GM18909 (cell line): ENCODE data around the gene RBM6.
"Not testable (repeated sequence)": the region's sequence is repeated elsewhere in the genome, so short reads cannot be mapped to it uniquely, and the experiment has no call there.

ENCODE experiments used
- ATAC-seq: cut with Tn5 transposase; IDR thresholded peaks from one replicate; pipeline ENCODE4 v1.9.1; 2021; ENCODE audit warnings: mild to moderate bottlenecking; ENCODE audit not compliant: unreplicated experiment, poor library complexity

Gene RBM6

DNA sequence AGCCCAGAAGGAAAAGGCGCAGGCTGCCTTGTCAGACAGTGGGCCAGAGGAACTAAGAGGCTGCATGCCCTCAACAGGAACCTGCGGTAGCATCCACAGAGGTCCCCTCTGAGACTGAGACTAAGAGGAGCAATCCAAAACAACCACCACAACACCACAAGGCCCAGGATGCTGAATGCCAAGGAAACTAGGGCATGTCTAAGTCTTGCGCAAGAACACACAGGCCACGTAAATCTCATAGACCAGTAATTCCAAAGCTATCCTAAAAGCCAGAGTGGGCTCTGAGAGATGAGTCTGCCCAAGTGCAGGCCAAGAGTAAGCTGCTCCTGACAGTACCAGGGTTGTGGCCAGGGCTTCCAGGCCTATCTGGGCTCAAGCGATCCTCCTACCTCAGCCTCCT is 23.3 kb upstream of the RBM6 start:
- ATAC-seq = no peak

DNA sequence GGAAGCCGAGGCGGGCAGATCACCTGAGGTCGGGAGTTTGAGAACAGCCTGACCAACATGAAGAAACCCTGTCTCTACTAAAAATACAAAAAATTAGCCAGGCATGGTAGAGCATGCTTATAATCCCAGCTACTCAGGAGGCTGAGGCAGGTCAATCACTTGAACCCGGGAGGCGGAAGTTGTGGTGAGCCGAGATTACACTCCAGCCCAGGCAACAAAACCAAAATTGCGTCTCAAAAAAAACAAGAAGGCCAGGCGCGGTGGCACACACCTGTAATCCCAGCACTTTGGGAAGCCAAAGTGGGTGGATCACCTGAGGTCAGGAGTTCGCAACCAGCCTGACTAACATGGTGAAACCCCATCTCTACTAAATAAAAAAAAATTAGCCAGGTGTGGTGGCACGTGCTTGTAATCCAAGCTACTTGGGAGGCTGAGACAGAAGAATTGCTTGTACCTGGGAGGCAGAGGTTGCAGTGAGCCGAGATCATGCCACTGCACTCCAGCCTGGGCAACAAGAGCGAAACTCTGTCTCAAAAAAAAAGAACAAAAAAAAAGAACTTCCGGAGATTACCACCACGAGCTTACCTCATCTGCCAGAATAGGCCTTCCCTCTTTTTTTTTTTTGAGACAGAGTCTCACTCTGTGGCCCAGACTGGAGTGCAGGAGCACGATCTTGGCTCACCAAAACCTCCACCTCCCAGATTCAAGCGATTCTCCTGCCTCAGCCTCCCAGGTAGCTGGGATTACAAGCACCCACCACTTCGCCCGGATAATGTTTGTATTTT is 22.0 kb upstream of the RBM6 start:
- not testable (repeated sequence) for ATAC-seq

DNA sequence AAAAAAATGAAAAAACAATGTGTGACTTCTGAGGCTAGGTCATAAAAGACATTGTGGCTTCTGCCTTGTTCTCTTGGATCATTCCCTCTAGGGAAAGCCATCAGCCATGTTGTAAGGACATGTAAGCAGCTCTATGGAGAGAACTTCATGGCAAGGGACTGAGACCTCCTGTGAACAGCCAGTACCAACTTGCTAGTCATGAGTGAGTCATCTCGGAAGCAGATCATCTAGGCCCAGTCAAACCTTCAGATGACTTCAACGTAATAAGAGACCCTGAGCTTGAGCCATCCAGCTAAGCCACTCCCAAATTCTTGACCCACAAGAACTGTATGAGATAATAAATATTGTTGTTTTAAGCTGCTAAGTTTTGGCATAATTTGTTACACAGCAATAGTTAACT is 15.3 kb upstream of the RBM6 start:
- ATAC-seq = no peak

DNA sequence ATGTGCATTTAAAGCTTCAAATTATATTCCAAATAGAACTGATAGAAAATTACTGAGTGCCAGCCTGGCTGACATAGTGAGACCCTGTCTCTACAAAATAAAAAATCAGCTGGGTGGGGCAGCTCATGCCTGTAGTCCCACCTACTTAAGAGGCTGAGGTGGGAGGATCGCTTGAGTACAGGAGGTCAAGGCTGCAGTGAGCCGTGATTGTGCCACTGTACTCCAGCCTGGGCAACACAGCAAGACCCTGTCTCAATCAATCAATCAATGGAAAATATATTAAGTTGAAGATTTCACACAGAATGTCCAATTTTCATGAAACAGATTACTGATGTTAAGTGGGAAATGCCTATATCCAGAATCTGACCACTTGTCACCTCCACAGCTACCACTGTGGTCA is 14.5 kb upstream of the RBM6 start:
- ATAC-seq = no peak

DNA sequence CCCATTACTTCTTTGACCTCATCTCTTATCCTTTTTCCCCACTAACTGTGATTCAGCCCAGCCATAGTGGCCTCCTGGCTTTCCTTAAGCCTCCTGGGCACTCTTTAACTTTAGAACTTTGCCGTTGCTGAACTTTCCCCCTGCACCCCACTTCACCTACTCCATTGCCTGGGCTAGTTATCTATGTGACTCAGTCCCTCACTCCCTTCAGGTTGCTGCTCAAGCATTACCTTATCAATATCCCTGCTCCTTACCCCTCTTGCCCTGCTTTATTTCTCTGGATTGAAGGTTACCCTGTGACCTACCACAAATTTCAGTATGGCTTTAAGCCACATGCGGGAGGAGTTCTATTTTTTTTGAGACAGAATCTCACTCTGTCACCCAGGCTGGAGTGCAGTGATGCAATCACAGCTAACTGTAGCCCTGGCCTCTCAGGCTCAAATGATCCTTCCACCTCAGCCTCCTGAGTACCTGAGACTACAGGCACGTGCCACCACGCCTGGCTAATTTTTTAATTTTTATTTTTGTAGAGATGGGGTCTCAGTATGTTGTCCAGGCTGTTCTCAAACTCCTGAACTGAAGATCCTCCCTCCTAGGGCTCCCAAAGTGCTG is 13.7 kb upstream of the RBM6 start:
- no peak for ATAC-seq

DNA sequence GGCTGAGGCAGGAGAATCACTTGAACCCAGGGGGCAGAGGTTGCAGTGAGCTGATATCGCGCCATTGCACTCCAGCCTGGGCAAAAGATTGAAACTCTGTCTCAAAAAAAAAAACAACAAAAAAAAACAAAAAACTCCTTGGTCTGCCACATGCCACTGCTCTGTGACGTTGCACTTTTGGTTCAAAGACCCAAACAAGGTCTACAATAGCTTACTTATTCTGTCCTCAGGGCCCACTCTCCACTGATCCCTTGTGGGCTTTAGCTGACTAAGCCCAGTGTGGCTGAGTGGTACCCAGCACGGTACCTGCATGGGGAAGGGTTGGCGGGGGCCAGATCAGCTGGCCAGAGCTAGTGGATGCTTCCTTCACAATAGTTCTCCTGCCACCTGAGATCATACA is 12.2 kb upstream of the RBM6 start:
- no peak for ATAC-seq

DNA sequence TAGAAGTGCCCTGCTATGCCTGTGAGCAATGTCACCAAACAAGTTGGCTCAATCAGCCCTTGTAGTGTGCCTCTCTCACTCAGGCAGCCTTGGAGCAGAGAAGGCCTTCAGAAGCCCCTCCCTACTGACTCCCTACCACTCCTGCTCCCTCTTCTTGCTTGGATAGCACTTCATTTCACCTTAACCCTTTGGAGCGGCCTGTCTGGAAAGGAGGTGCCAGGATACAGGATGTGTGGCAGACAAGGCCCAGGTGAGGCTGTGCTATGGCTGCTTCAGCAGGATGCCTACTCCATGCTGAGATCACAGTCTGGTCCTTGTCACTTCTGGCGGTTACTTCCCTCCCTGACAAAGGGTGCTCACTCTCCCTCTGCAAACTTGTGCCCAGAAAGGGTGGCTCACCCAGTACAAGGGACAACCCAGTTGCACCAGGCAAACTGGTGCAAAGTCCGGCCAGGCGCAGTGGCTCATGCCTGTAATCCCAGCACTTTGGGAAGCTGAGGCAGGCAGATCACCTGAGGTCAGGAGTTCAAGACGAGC is 11.4 kb upstream of the RBM6 start:
- ATAC-seq = no peak

DNA sequence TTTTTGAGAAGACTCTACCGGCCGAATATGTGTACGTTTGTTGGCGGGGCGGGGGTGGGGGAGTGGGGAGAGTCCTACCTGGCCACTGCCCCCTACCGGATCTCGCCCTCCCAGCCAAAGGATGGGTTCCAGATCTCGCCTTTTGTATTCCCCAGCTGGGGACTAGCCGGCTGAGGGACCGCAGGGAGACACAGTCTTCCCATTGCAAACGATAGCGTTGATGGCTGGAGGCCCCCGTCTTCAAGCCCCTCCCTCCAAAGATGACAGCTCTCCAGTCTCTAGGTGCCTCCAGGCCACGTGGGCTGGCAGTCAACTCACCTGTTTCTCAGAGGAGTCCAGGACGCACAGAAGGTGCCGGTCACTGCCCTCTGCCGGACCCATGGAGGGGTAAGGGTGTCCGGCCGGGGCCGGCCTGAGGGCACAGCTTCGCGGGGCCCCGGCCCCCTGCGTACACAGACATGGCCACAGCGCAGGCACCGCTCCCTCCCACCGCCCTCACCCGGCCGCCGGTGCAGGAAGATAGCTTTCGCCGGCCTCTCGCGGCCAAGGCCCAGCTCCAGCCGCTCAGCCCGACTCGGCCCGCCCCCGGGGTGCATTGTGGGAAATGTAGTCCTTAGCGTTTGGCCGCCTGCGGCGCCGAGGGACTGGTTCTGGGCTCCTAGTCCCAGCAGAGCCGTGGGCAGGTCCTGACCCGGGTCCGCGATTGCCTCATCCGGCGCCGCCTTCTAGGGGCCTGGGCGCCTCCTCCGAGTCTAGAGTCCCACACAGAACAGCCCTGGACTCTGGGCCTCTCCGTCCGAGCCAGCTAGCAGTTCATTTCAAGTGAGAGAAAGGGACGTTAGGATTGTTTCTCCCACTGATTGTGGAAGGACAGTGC is 10.4 kb upstream of the RBM6 start, which contains the start of gene MON1A:
Gene MON1A, minus strand, starts transcription at position 521 of the 877 bp plus-strand sequence. CDS start 16,465 bp downstream, outside the sequence.
- ATAC-seq = peak; percentile 84

DNA sequence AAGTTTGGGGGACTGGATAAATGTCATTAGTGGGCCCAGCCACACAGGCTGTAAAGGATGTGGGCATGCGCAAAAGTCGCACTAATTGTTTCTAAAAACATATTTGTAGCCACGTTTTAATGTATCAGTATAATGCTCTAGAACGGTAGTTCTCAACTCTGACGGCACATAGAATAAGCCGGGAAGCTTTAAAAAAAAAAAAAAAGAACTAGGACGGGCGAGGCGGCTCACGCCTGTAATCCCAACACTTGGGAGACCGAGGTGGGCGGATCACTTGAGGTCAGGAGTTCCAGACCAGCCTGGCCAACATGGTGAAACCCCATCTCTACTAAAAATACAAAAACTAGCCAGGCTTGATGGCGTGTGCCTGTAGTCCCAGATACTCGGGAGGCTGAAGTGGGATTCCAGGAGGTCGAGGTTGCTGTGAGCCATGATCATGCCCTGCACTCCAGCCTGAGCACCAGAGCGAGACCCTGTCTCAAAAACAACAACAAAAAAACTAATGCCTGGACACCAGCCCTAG is 9.7 kb upstream of the RBM6 start:
- no peak for ATAC-seq

DNA sequence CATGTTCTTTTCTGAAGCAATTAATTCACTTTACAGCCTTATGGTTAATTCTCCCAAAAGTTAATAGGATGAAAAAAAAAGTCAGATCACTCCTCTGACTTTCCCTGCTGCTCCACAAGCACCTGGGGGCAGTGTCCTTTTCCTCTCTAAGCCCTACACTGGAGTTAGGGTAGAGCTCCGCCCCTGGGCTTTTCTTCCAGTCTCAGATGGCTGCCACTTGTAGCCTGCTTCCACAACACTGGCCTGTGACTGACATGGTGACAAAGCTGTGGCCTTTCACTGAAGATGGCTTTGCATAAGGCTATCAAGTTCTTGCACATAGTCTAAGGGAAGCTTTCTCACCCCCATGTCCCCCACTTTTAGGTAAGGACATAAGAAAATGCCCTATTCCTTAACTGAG is 9.0 kb upstream of the RBM6 start:
- no peak for ATAC-seq

DNA sequence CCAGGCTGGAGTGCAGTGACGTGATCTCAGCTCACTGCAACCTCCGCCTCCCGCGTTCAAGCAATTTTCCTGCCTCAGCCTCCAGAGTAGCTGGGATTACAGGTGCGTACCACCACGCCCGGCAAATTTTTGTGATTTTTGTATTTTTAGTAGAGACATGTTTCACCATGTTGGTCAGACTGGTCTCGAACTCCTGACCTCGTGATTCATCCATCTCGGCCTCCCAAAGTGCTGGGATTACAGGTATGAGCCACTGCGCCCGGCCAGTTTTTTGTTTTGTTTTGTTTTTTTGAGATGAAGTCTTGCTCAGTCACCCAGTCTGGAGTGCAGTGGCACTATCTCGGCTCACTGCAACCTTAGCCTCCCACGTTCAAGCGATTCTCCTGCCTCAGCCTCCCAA is 7.7 kb upstream of the RBM6 start:
- not testable (repeated sequence) for ATAC-seq

DNA sequence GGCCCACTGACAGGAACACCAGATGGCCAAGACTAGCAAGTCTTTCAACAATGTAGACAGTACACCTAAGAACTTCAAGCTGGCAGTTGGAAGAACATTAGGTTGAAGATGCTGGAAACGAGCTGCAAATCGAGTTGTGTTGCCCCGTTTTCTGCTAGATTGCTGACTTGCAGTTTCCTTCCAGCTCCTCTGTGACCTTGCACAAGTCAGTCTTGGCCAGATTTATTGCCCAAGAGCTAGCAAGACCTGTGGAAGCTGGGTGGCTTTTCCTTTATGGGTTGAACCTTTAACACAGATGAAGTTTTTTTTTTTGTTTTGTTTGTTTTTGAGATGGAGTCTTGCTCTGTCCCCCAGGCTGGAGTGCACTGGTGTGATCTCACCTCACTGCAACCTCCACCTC is 2.9 kb upstream of the RBM6 start:
- no peak for ATAC-seq

DNA sequence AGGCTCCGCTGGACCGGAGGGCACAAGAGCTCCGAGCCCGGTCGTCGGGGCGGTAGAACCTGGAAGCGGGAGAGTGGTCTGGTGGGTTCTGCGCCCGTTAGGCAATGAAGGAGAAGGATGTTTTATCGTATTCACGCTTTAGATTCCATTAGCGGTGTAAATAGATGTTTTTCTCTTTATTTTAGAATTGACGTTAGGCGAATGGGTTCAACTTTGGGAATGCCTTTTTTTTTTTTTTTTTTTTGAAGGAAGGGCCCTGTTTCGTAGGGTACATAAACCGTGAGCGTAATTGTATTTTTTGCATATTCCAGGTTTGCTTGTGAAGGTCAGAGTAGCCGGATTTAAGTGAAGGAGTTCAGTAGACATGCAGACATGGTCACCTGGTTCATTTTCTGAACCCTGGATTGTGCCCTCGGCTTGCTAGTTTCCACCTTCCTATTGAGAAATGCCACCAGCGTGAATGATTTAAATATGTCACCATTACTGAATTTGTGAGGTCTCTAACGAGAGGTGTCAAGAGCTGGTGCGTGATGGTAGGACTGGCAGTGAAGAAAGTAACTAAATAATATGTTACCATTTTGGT is 808 bp downstream of the RBM6 start:
- no peak for ATAC-seq

DNA sequence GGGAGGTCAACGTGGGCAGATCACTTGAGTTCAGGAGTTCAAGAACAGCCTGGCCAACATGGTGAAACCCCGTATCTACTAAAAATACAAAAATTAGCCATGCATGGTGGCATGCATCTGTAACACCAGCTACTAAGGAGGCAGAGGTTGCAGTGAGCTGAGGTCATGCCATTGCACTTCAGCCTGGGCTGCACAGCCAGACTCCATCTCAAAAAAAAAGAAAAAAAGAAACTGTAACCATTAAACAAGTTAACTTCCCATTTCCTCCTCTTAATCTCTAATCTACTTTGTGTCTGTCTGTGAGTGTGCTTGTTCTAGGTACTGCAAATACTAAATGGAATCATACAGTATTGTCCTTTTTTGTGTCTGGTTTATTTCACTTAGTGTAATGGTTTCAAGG is 2.7 kb downstream of the RBM6 start:
- no peak for ATAC-seq

DNA sequence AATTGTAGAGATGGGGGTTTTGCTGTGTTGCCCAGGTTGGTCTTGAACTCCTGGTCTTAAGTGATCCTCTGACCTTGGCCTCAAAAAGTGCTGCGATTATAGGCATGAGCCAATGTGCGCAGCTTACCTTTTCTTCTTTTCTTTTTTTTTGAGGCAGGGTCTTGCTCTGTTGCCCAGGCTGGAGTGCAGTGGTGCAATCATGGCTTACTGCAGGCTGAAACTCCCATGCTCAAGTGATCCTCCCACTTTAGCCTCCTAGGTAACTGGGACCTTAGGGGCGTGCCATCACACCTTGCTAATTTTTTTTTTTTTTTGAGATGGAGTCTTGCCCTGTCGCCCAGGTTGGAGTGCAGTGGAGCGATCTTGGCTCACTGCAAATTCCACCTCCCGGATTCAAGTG is 13.0 kb downstream of the RBM6 start:
- ATAC-seq = no peak

DNA sequence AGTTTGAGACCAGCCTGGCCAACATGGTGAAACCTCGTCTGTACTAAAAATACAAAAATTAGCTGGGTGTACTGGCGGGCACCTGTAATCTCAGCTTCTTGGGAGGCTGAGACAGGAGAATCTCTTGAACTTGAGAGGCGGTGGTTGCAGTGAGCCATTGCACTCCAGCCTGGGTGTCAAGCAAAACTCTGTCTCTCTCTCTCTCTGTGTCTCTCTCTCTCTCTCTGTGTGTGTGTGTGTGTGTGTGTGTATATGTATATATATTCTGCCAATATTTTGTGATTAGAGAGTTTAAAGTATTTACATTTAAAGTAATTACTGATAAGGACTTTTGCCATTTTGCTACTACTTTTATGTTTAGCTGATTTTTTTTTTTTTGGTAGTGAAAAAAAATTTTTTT is 15.7 kb downstream of the RBM6 start:
- ATAC-seq = no peak

DNA sequence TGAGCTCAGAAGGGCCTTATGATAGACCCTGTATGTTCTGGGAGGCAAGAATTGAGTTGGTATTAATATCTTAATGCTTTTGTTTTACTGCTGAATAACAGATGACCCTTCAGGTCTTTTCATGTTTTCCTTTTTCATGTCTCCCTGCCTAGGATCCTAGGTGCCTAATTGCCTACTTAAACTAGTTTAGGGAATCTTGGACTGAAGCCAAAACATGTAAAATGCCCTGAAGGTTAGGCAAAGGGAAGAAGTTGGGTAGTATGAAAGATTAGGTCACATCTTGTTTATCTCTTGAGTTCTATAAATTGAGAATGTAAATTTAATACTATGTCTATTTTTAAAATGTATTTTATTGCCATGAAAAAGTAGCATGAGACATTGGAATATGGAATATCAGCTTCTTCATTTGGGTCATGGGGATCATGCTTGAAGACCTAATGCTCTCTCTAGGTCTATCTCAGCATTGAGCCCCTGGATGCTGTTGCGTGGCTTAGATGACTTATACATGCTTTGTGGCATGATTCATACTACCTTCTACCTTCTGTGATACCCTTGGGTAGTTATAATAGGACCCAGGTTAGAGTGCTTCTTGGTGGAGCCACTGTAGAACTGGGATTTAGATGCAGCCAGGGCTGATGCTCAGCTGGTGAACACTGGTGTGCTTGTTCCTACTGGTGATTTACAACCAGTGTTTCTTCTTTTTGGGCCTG is 26.4 kb downstream of the RBM6 start:
- ATAC-seq = no peak

DNA sequence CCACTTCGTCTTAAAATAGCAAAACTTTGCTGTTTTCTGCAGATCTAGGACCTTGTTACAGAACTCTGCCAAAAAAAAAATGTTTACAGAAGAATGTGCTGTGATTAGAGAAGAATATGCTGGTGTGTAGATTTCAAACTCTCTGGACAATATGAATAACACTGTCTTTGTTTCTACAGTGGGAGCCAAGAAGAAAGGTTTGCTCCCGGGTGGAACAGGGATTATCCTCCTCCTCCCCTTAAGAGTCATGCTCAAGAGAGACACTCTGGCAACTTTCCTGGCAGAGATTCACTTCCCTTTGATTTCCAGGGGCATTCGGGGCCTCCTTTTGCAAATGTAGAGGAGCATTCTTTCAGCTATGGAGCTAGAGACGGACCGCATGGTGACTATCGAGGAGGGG is 27.3 kb downstream of the RBM6 start:
- ATAC-seq = no peak

DNA sequence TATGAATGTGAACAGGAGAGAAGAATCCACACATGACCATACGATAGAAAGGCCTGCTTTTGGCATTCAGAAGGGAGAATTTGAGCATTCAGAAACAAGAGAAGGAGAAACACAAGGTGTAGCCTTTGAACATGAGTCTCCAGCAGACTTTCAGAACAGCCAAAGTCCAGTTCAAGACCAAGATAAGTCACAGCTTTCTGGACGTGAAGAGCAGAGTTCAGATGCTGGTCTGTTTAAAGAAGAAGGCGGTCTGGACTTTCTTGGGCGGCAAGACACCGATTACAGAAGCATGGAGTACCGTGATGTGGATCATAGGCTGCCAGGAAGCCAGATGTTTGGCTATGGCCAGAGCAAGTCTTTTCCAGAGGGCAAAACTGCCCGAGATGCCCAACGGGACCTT is 28.4 kb downstream of the RBM6 start:
- ATAC-seq = no peak

DNA sequence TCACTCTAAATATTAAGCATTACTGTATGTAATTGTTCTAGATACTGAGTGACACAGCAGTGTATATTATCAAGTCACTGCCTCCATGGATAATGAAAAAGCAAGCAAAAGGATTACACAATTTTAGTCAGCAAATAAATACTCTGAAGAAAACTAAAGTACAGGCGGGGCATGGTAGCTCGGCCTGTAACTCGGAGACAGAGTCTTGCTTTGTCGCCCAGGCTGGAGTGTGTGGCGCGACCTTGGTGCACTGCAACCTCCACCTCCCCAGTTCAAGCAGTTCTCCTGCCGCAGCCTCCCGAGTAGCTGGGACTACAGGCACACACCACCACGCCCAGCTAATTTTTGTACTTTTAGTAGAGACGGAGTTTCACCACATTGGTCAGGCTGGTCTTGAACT is 32.7 kb downstream of the RBM6 start:
- ATAC-seq = no peak
